ENCODE data around the gene GNAL.
"Not testable (repeated sequence)": the region's sequence is repeated elsewhere in the genome, so short reads cannot be mapped to it uniquely, and the experiment has no call there.

The GNAL gene

GRCh38 chr18:11669948-11670275 is 19.2 kb upstream of the GNAL start:
- no peak for DNase-seq

DNA sequence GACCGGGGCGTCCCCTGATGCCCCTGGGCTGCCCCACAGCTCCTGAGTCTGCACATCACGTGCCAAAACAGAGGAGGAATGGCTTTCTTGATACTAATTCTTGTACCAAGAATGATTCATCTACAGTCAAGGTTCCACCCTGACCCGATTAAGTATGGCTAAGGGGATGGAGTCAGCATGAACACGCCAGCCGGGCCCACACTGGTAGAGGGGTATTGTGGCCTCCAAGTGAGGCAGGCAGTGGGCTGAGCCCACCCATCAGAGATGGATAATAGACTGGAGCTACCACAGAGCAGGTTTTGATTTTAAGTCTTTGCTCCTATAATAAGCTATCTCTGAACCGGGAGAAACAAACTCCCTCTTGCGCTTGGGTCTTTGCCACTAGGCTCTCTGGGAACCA is 17.9 kb upstream of the GNAL start:
- DNase-seq: no peak

DNA sequence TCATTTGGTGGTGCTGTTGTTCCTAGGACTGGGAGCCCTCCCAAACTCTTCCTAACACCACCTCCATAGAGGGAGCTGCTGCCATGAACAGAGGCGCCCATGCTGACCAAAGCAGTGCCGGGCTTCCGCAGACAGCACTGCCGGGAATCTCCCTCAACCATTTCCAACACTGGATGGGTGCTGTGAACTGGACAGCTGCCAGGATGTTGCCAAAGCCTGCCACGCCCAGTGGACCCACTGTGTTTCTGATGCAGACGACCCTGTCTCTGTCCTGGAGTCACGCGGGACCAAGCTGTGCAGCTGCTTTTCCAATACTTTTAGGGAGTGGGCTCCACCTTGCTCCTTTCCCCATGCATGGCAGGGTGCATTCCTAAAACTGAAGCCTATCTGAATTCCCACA is 16.9 kb upstream of the GNAL start:
- no peak for DNase-seq

DNA sequence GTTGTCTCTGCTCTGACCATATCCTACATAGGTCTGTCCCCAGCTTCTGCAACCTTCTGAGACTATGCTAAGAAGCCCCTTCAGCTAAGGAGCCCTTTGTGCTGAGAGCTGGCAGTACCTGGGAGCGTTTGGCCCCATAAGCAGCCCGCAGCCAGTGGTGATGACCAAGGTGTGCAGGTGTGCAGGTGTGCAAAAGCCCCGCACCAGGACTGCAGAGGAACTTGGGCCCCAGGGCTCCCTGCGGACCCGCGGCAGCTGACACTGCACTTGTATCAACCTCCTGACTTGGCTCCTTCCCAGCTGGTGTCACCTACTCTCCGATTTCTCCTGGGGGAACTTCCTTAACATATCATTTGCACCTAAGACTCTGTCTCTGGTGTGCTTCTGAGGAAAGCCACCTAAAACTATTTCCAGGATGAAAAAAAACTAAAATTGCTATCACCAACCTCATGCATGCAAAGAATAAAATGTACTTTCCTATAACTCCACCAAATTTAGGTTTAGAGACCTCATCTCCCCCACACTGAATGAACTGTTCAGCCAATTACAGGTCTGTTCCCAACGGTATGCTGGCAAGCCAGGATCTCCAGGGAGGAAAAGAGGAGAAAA is 16.1 kb upstream of the GNAL start:
- no peak for DNase-seq

DNA sequence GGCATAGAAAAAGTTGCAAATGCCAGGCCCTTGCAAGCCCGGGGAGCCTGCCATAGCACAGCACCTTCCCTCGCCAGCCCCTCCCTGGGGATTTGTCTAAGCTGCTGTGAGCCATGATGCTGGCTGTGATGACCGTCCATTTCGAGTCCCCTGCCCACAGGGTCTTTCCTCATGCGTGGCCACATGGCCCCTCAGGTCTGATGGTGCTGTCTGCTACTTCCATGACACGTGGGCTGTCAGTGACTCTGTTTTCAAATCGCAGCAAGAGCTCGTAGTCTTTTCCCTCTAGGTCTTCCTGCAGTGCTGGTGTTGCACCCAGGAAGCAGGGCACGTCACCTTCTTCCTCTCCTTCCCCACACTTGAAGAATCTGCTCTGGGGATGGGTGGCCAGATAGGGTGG is 15.5 kb upstream of the GNAL start:
- no peak for DNase-seq

- no peak for DNase-seq
Measured at GRCh38 chr18:11674119-11674518, 14.9 kb upstream of the GNAL start.

DNA sequence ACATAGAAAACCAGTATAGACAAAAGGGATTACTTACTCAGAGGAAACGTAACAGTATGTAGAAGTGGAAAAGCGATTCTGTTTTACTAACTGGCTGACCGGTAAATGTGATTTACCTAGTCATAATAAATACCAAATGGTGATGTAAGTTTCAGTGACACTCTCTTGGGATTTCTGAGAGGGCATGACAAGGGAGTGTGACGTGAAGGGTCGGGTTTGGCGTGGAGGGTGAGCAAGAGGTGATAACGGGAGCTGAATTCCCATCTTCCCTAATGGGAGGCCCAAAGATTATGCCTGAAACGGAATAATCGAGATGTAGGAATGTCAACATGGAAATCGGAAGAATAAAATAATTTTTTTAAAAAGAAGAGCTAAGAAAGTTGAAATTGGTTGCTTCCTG is 12.7 kb upstream of the GNAL start:
- no peak for DNase-seq

GRCh38 chr18:11676867-11677266 is 12.2 kb upstream of the GNAL start:
- DNase-seq: no peak

GRCh38 chr18:11678211-11678610 is 10.9 kb upstream of the GNAL start:
- no peak for DNase-seq

- no peak for DNase-seq
Measured at GRCh38 chr18:11689669-11690565, 853 bp downstream of the GNAL start.

DNA sequence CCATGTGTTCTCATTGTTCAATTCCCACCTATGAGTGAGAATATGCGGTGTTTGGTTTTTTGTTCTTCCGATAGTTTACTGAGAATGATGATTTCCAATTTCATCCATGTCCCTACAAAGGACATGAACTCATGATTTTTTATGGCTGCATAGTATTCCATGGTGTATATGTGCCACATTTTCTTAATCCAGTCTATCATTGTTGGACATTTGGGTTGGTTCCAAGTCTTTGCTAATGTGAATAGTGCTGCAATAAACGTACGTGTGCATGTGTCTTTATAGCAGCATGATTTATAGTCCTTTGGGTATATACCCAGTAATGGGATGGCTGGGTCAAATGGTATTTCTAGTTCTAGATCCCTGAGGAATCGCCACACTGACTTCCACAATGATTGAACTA is 1.6 kb downstream of the GNAL start:
- not testable (repeated sequence) for DNase-seq

- DNase-seq: no peak
Measured at GRCh38 chr18:11695736-11696135, 6.7 kb downstream of the GNAL start.

- DNase-seq: no peak
Measured at GRCh38 chr18:11696451-11696850, 7.4 kb downstream of the GNAL start.

DNA sequence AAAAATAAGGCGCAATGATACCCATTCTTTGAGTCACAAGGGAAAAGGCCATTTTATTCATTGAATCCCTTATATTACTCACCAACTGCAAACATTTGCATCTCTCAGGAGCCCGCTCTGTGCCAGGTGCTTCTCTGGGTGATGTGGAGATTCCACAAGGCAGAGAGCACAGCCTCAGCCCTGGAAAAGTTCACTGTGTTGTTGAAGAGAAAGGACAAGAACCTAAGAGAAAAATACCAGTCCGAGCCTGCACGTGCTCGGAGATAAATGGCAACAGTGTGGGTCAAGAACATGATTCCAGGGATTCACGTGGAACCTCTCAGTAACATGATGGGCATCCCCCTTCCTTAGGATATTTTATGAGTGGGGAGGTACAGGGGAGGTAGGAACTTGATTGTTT is 11.8 kb downstream of the GNAL start:
- no peak for DNase-seq

DNA sequence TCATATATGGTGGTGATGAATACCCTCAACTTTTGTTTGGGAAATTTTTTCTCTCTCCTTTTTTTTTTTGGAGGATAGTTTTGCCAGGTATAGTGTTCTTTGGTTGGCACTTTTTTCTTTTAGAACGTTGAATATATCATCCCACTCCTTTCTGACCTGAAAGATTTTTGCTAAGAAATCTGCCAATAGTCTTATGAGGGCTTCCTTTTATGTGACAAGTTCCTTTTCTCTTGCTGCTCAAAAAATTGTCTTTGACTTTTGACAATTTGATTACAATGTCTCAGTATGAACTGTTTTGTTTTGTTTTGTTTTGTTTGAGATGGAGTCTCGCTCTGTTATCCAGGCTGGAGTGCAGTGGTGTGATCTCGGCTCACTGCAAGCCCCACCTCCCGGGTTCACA is 21.5 kb downstream of the GNAL start:
- DNase-seq: no peak

DNA sequence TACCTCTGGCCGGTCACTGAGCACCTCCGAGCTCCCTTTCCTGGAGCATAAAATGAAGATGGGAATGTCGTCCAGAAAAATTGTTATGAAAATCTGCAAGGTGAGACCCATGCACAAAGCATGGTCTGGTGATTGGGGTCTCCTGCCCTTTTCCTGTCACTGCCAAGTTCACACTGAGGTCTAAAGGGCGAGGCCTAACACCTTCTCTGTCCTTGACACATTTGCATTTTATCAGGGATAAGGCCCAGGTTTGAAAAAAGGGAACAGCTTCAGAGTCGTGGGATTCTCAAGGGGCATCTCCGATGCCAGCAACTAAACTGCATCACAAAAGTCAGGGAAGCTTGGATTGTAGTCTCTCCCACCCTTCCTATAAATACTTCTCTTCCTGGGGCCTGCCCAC is 24.7 kb downstream of the GNAL start:
- no peak for DNase-seq

GRCh38 chr18:11714244-11714918 is 25.3 kb downstream of the GNAL start:
- no peak for DNase-seq

- DNase-seq: not testable (repeated sequence)
Measured at GRCh38 chr18:11716767-11717315, 27.8 kb downstream of the GNAL start.

DNA sequence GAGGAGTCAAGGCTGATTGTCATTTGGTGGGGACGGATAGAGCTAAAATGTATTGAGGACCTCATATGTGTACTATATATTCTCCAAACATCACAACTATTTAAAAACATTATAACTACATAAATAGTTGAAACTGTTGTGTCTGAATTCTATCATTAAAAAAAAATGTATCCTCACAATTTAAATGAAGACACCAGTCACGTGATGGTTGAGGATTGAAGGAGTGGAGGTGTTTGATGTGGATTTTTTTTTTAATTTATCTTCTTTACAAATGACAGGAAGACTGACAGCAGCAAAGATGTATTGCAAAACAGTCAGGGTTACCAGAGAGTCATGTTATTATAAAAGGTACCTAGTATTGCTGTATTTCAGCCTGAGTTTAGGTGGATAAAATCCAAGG is 30.0 kb downstream of the GNAL start:
- no peak for DNase-seq

DNA sequence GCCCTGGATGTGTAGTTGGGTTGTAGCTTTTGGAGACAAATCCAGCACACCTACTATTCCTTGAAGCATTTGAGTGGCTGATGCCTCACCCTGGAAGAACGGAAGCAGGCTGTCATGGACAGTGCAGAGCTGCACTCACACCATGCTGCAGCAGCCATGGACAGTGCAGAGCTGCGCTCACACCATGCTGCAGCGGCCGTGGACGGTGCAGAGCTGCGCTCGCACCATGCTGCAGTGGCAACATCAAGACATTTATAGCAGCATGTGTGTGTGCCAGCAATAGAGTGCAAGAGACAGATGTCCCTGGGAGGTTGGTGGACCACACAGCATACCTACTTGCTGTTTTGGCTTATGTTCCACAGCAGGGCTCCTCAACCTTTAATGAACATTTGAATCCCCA is 30.6 kb downstream of the GNAL start:
- no peak for DNase-seq

GRCh38 chr18:11721720-11722119 is 32.7 kb downstream of the GNAL start:
- DNase-seq: no peak

DNA sequence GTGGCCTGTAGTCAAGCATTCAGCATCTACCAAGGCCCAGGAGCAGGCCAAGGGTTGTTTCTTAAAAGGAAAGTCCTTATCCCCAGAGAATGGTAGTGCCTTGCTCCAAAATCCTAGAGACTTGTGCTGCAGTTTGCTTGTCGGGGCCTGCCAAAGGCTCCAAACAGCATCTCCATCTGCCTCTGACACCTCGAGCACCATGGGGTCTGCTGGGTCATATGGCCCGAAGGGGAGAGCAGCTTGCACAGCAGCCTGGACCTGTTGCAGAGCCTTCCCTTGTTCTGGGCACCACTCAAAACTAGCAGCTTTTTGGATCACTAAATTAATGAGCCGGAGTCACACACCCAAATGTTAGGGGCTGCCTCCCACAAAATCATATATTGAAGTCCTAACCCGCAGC is 35.7 kb downstream of the GNAL start:
- no peak for DNase-seq

DNA sequence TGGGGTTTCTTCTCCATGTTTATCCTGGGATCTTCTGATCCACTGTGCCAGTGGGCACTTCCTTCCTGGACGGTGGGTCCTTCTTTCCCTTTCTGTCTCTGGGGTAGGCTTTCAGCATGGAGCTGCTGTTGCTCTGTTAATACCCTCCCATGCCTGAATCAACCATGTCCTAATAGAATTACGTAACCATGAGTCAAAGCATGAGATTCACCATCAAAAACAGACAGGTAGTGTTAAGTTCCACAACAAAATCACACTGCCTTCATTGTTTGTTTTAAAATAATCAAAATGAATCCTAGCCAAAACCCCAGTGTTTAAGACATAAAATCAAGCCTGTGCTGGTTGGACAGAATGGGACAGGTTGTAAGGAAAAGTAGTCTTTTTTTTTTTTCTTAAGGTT is 37.5 kb downstream of the GNAL start:
- DNase-seq: no peak

GRCh38 chr18:11728249-11728648 is 39.2 kb downstream of the GNAL start:
- no peak for DNase-seq
